ENCODE data around the gene SH2D5.
"Not testable (repeated sequence)": the region's sequence is repeated elsewhere in the genome, so short reads cannot be mapped to it uniquely, and the experiment has no call there.

The SH2D5 gene

GRCh38 chr1:20721117-20722061 lies 11.1 kb downstream of the SH2D5 start:
- peaks cover 4% of the 10 kb centered on the region for H3K4me1 ChIP-seq (ENCODE audit: control insufficient read depth, insufficient read depth, low read length, poor library complexity, severe bottlenecking)
- no peaks in the 10 kb centered on the region for H3K27me3 ChIP-seq (replicated peaks; ENCODE audit: control insufficient read depth, insufficient read depth, low read length, poor library complexity, severe bottlenecking)
- H3K27ac ChIP-seq (ENCODE audit: insufficient read depth, low read length, poor library complexity, severe bottlenecking): no peak overlapping the region
- DNase-seq: no peak
- no peaks in the 10 kb centered on the region for H3K9me3 ChIP-seq (ENCODE audit: control insufficient read depth, low read length)
- H3K36me3 ChIP-seq (ENCODE audit: control insufficient read depth, insufficient read depth, low read length): no peaks in the 10 kb centered on the region
- H3K4me3 ChIP-seq (ENCODE audit: insufficient read depth, low read depth, low read length, poor library complexity, severe bottlenecking): no peak overlapping the region

GRCh38 chr1:20720631-20721091 lies 11.8 kb downstream of the SH2D5 start:
- DNase-seq: no peak
- Histone ChIP-seq H3K36me3 (ENCODE audit: control insufficient read depth, insufficient read depth, low read length) (no peaks in the 10 kb centered on the region), H3K27me3 (replicated peaks; ENCODE audit: control insufficient read depth, insufficient read depth, low read length, poor library complexity, severe bottlenecking) (no peaks in the 10 kb centered on the region), H3K4me1 (ENCODE audit: control insufficient read depth, insufficient read depth, low read length, poor library complexity, severe bottlenecking) (peaks cover 4% of the 10 kb centered on the region), H3K9me3 (ENCODE audit: control insufficient read depth, low read length) (no peaks in the 10 kb centered on the region), H3K27ac (ENCODE audit: insufficient read depth, low read length, poor library complexity, severe bottlenecking) (no peak overlapping the region), H3K4me3 (ENCODE audit: insufficient read depth, low read depth, low read length, poor library complexity, severe bottlenecking) (no peak overlapping the region)

- Histone ChIP-seq H3K4me3 (ENCODE audit: insufficient read depth, low read depth, low read length, poor library complexity, severe bottlenecking) (no peak overlapping the region), H3K36me3 (ENCODE audit: control insufficient read depth, insufficient read depth, low read length) (no peaks in the 10 kb centered on the region), H3K4me1 (ENCODE audit: control insufficient read depth, insufficient read depth, low read length, poor library complexity, severe bottlenecking) (peaks cover 4% of the 10 kb centered on the region), H3K27me3 (replicated peaks; ENCODE audit: control insufficient read depth, insufficient read depth, low read length, poor library complexity, severe bottlenecking) (no peaks in the 10 kb centered on the region), H3K9me3 (ENCODE audit: control insufficient read depth, low read length) (no peaks in the 10 kb centered on the region), H3K27ac (ENCODE audit: insufficient read depth, low read length, poor library complexity, severe bottlenecking) (no peak overlapping the region)
- DNase-seq: no peak
These were observed 12.5 kb downstream of the SH2D5 start for GRCh38 chr1:20719871-20720620.

GRCh38 chr1:20719261-20719660 lies 13.2 kb downstream of the SH2D5 start:
- Histone ChIP-seq H3K36me3 (ENCODE audit: control insufficient read depth, insufficient read depth, low read length) (no peaks in the 10 kb centered on the region), H3K9me3 (ENCODE audit: control insufficient read depth, low read length) (no peaks in the 10 kb centered on the region), H3K27ac (ENCODE audit: insufficient read depth, low read length, poor library complexity, severe bottlenecking) (no peak overlapping the region), H3K4me1 (ENCODE audit: control insufficient read depth, insufficient read depth, low read length, poor library complexity, severe bottlenecking) (peaks cover 4% of the 10 kb centered on the region), H3K27me3 (replicated peaks; ENCODE audit: control insufficient read depth, insufficient read depth, low read length, poor library complexity, severe bottlenecking) (no peaks in the 10 kb centered on the region), H3K4me3 (ENCODE audit: insufficient read depth, low read depth, low read length, poor library complexity, severe bottlenecking) (no peak overlapping the region)
- no peak for DNase-seq

- not testable (repeated sequence) for H3K27me3 ChIP-seq (replicated peaks; ENCODE audit: control insufficient read depth, insufficient read depth, low read length, poor library complexity, severe bottlenecking); H3K27ac ChIP-seq (ENCODE audit: insufficient read depth, low read length, poor library complexity, severe bottlenecking); H3K9me3 ChIP-seq (ENCODE audit: control insufficient read depth, low read length); DNase-seq; H3K4me1 ChIP-seq (ENCODE audit: control insufficient read depth, insufficient read depth, low read length, poor library complexity, severe bottlenecking); H3K36me3 ChIP-seq (ENCODE audit: control insufficient read depth, insufficient read depth, low read length)
- peak overlapping the region; percentile 39 for H3K4me3 ChIP-seq (ENCODE audit: insufficient read depth, low read depth, low read length, poor library complexity, severe bottlenecking)
These were observed 14.1 kb downstream of the SH2D5 start for GRCh38 chr1:20718343-20718882.

- peak; percentile 42 to 53 (median 53) for DNase-seq
- Histone ChIP-seq H3K27ac (ENCODE audit: insufficient read depth, low read length, poor library complexity, severe bottlenecking) (no peak within 1 kb of the TSS), H3K27me3 (replicated peaks; ENCODE audit: control insufficient read depth, insufficient read depth, low read length, poor library complexity, severe bottlenecking) (no peaks in the 10 kb centered on the region), H3K4me3 (ENCODE audit: insufficient read depth, low read depth, low read length, poor library complexity, severe bottlenecking) (peak within 1 kb of the TSS; percentile 46), H3K36me3 (ENCODE audit: control insufficient read depth, insufficient read depth, low read length) (no peaks in the 10 kb centered on the region), H3K4me1 (ENCODE audit: control insufficient read depth, insufficient read depth, low read length, poor library complexity, severe bottlenecking) (peaks cover 4% of the 10 kb centered on the region), H3K9me3 (ENCODE audit: control insufficient read depth, low read length) (no peaks in the 10 kb centered on the region)
These were observed 14.8 kb downstream of the SH2D5 start, which contains the start of gene KIF17 for GRCh38 chr1:20717452-20718342. TSS of gene KIF17 (minus strand) at chr1:20718007. CDS start at chr1:20717706, 301 bp downstream.

- Histone ChIP-seq H3K27me3 (replicated peaks; ENCODE audit: control insufficient read depth, insufficient read depth, low read length, poor library complexity, severe bottlenecking) (no peaks in the 10 kb centered on the region), H3K9me3 (ENCODE audit: control insufficient read depth, low read length) (no peaks in the 10 kb centered on the region), H3K4me1 (ENCODE audit: control insufficient read depth, insufficient read depth, low read length, poor library complexity, severe bottlenecking) (peaks cover 4% of the 10 kb centered on the region), H3K27ac (ENCODE audit: insufficient read depth, low read length, poor library complexity, severe bottlenecking) (no peak overlapping the region), H3K4me3 (ENCODE audit: insufficient read depth, low read depth, low read length, poor library complexity, severe bottlenecking) (no peak overlapping the region), H3K36me3 (ENCODE audit: control insufficient read depth, insufficient read depth, low read length) (no peaks in the 10 kb centered on the region)
- DNase-seq: no peak
These were observed 16.3 kb downstream of the SH2D5 start for GRCh38 chr1:20716232-20716631.

- Histone ChIP-seq H3K27me3 (replicated peaks; ENCODE audit: control insufficient read depth, insufficient read depth, low read length, poor library complexity, severe bottlenecking) (no peaks in the 10 kb centered on the region), H3K36me3 (ENCODE audit: control insufficient read depth, insufficient read depth, low read length) (no peaks in the 10 kb centered on the region), H3K9me3 (ENCODE audit: control insufficient read depth, low read length) (no peaks in the 10 kb centered on the region), H3K27ac (ENCODE audit: insufficient read depth, low read length, poor library complexity, severe bottlenecking) (no peak overlapping the region), H3K4me3 (ENCODE audit: insufficient read depth, low read depth, low read length, poor library complexity, severe bottlenecking) (no peak overlapping the region), H3K4me1 (ENCODE audit: control insufficient read depth, insufficient read depth, low read length, poor library complexity, severe bottlenecking) (peaks cover 4% of the 10 kb centered on the region)
- DNase-seq: no peak
These were observed 17.1 kb downstream of the SH2D5 start for GRCh38 chr1:20715406-20715805.

DNA sequence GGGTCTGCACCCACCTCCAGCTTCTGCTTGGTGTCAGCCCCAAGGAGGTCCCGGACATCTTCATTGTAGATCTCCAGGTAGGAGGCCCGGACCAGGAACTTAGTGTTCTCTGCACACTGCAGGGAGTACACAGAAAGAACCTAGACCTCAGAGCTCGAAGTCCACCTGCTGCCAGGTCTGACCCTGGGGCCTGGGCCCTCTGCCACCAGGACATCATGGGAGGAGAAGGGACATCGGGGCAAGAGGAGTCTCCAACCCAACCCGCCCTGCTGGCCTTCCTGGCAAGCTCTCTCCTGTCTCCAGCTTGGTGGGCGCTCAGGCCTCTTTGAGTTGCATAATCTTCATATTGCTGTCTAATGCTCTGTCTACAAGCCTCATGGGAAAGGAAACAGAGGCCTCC lies 19.1 kb downstream of the SH2D5 start:
- Histone ChIP-seq H3K4me3 (ENCODE audit: insufficient read depth, low read depth, low read length, poor library complexity, severe bottlenecking) (no peak overlapping the region), H3K27ac (ENCODE audit: insufficient read depth, low read length, poor library complexity, severe bottlenecking) (no peak overlapping the region), H3K4me1 (ENCODE audit: control insufficient read depth, insufficient read depth, low read length, poor library complexity, severe bottlenecking) (peaks cover 4% of the 10 kb centered on the region), H3K27me3 (replicated peaks; ENCODE audit: control insufficient read depth, insufficient read depth, low read length, poor library complexity, severe bottlenecking) (no peaks in the 10 kb centered on the region), H3K36me3 (ENCODE audit: control insufficient read depth, insufficient read depth, low read length) (no peaks in the 10 kb centered on the region), H3K9me3 (ENCODE audit: control insufficient read depth, low read length) (no peaks in the 10 kb centered on the region)
- DNase-seq: no peak

All from effector memory CD4-positive, alpha-beta T cell (primary cell).